ENCODE results near the gene DOC2A. TPM values are rescaled to one million over a fixed set of nuclear protein-coding genes. Genes with fewer than 3 reads are reported as not detected.

DOC2A gene
- total and polyA plus RNA-seq, 2 of the 4 experiments (the other 2 are of a cell fraction), result under 0.01 to 0.48 TPM

DNA sequence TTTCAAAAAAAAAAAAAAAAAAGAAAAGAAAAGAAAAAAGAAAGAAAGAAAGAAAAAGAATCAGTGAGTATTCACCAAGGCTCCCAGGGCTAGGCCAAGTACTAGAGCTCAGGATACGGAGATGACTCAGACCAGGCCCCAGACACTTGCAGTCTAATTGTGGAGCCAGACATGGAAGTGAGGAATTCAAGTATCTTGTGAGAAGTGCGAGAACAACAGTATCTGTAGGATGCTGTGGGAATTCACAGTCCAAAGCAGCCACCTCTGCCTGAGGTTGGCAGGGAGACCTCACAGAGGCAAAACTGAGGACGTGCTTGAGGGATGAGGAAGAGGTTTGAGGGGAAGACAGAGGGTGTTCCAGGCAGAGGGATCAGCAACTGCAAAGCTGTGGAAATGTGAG is 40.7 kb upstream of the DOC2A start:
- DNase-seq, result peak; percentile 70
- no peak overlapping the region; the same call in 1 of the 2 replicates for H3K56ac ChIP-seq (ENCODE audit: extremely low read depth, insufficient read depth, low read length)
- POLR2A ChIA-PET (ENCODE audit: unreplicated experiment), result interaction anchor here (0.6 kb wide), 1 partner anchor 305 kb away, joined by 5 read pairs; no protein-coding TSS in a partner anchor
- H3K4me3 ChIP-seq (ENCODE audit: insufficient read depth, low read depth, low read length), result no peak overlapping the region
- H3K23ac ChIP-seq (ENCODE audit: low read depth, low read length), result peak overlapping the region; percentile 92
- H4K8ac ChIP-seq (ENCODE audit: low read depth in 2 of 2, low read length in 2 of 2), result peak overlapping the region; percentile 5 to 94; a peak in 3 of 4 replicates
- no TSS peak for BruUV-seq (replicated peaks)
- peak overlapping the region; percentile 36; the same call in 1 of the 2 replicates for H3K9ac ChIP-seq (ENCODE audit: low read depth, low read length)
- in situ Hi-C loops (cut with MboI; ENCODE audit: low sequenced_read_pairs), result no loop called here
- H2AK5ac ChIP-seq (ENCODE audit: low read depth, low read length), result peak overlapping the region; percentile 75
- no peaks in the 10 kb centered on the region for H3K36me3 ChIP-seq (ENCODE audit: control insufficient read depth, insufficient read depth, low read length)
- peak overlapping the region; percentile 92; the same call in 2 of the 3 replicates for H2BK15ac ChIP-seq (ENCODE audit: low read depth, low read length)
- dilution Hi-C loops (cut with HindIII; ENCODE audit: low sequenced_read_pairs, unreplicated experiment), result no loop called here
- no peak for TF ChIP-seq MAFK (IDR thresholded peaks at IDR 0.05; ENCODE audit: low read depth, low read length)
- TF ChIP-seq CEBPB (IDR thresholded peaks at IDR 0.05; ENCODE audit: low read depth, low read length), result no peak
- no peak for TF ChIP-seq POLR2A (IDR thresholded peaks at IDR 0.05; ENCODE audit: low read depth, low read length)
- no peak for TF ChIP-seq NFE2L2 (IDR thresholded peaks at IDR 0.05; ENCODE audit: low read depth, low read length)
- TF ChIP-seq FOS (IDR thresholded peaks at IDR 0.05; ENCODE audit: low read depth, low read length), result 0 out of 2 replicates have a peak, but pooled peaks have one; percentile 14
- TF ChIP-seq SMC3 (IDR thresholded peaks at IDR 0.05; ENCODE audit: low read depth, low read length), result no peak
- peaks cover 7% of the 10 kb centered on the region for H3K4me1 ChIP-seq (ENCODE audit: control insufficient read depth, insufficient read depth, low read length)
- peak overlapping the region; percentile 92 for H2AFZ ChIP-seq (replicated peaks; ENCODE audit: low read length, poor library complexity)
- H4K20me1 ChIP-seq (ENCODE audit: insufficient read depth, low read length), result no peaks in the 10 kb centered on the region; the same call in 1 of the 2 replicates
- peak overlapping the region; percentile 50 for H4K91ac ChIP-seq (ENCODE audit: insufficient read depth, low read depth, low read length)
- H3K79me1 ChIP-seq (ENCODE audit: low read depth in 1 of 2, low read length in 2 of 2), result peaks cover 6 to 42% of the 10 kb centered on the region in 2 experiments; a peak in 2 of 4 replicates
- peak overlapping the region; percentile 93 for H3K14ac ChIP-seq (replicated peaks; ENCODE audit: low read depth, low read length)
- H3K9me1 ChIP-seq (ENCODE audit: insufficient read depth, low read length), result peaks cover 14% of the 10 kb centered on the region
- no peak overlapping the region for H3K4me2 ChIP-seq (ENCODE audit: low read depth, low read length)
- H3K18ac ChIP-seq (ENCODE audit: low read depth, low read length), result no peak overlapping the region
- H2BK120ac ChIP-seq (ENCODE audit: low read depth, low read length), result peak overlapping the region; percentile 56; the same call in 1 of the 2 replicates
- peak overlapping the region; percentile 55; the same call in 1 of the 2 replicates for H2BK20ac ChIP-seq (ENCODE audit: low read depth, low read length)
- H2BK5ac ChIP-seq (ENCODE audit: low read depth, low read length, poor library complexity, severe bottlenecking), result peak overlapping the region; percentile 55
- no peak; the same call in 1 of the 2 replicates for ATAC-seq (ENCODE audit: low read depth)
- peaks cover 2% of the 10 kb centered on the region; the same call in 1 of the 2 replicates for H3K27me3 ChIP-seq (ENCODE audit: control insufficient read depth, insufficient read depth, low read length)
- intact Hi-C loops (cut with micrococcal nuclease), result no loop called here
- H2AK9ac ChIP-seq (replicated peaks; ENCODE audit: low read depth, low read length, poor library complexity), result peak overlapping the region; percentile 93
- H3K4ac ChIP-seq (ENCODE audit: low read depth, low read length), result peak overlapping the region; percentile 84
- H3K9me3 ChIP-seq (ENCODE audit: control insufficient read depth, insufficient read depth, low read length), result no peaks in the 10 kb centered on the region
- WGBS, 2 experiments (ENCODE audit: extremely low coverage in 2 of 2, insufficient read length in 1 of 2), result no CpG with 5 or more reads among the region's 3 CpGs
- no peak overlapping the region; the same call in 1 of the 2 replicates for H3K27ac ChIP-seq (ENCODE audit: insufficient read depth, low read length)
- no peak overlapping the region; the same call in 1 of the 2 replicates for H4K5ac ChIP-seq (ENCODE audit: low read depth, low read length)
- CTCF ChIA-PET, result no interaction called here

Measured in IMR-90 (cell line).